ENCODE results near the gene HIVEP3.

Gene HIVEP3

GRCh38 chr1:41733021-41733420 lies 185.7 kb downstream of the HIVEP3 start:
- H3K9ac ChIP-seq (ENCODE audit: low read depth, low read length, poor library complexity, severe bottlenecking): no peak overlapping the region
- H4K20me1 ChIP-seq (ENCODE audit: insufficient read depth, low read length, poor library complexity, severe bottlenecking): no peaks in the 10 kb centered on the region
- peaks cover 10% of the 10 kb centered on the region for H3K4me1 ChIP-seq (ENCODE audit: insufficient read depth, low read length, poor library complexity, severe bottlenecking)

GRCh38 chr1:41731516-41732030 lies 187.1 kb downstream of the HIVEP3 start:
- Histone ChIP-seq H3K9me2 (replicated peaks; ENCODE audit: low read depth, low read length) (no peaks in the 10 kb centered on the region), H4K20me1 (ENCODE audit: insufficient read depth, low read length, poor library complexity, severe bottlenecking) (no peaks in the 10 kb centered on the region), H3K4me2 (ENCODE audit: low read depth, low read length, poor library complexity, severe bottlenecking) (no peak overlapping the region), H3K4me3 (ENCODE audit: low read length, poor library complexity, severe bottlenecking) (no peak overlapping the region), H3K9me3 (ENCODE audit: insufficient read depth, low read depth, low read length) (no peaks in the 10 kb centered on the region), H3K9ac (ENCODE audit: low read depth, low read length, poor library complexity, severe bottlenecking) (no peak overlapping the region), H2AFZ (ENCODE audit: low read length) (no peak overlapping the region), H3K79me2 (ENCODE audit: insufficient read depth, low read length) (no peaks in the 10 kb centered on the region), H3K36me3 (ENCODE audit: insufficient read depth, low read length) (no peaks in the 10 kb centered on the region), H3K4me1 (ENCODE audit: insufficient read depth, low read length, poor library complexity, severe bottlenecking) (peaks cover 22% of the 10 kb centered on the region), H3F3A (ENCODE audit: low read depth) (no peaks in the 10 kb centered on the region), H3K27me3 (ENCODE audit: insufficient read depth, low read length, poor library complexity, severe bottlenecking) (no peaks in the 10 kb centered on the region)
- no peak for TF ChIP-seq CTCF (conservative IDR thresholded peaks at IDR 0.05; ENCODE audit: low read length)
- TF ChIP-seq EZH2phosphoT487 (IDR thresholded peaks at IDR 0.05; ENCODE audit: borderline replicate concordance): no peak

More at GRCh38 chr1:41733021-41733420, 185.7 kb downstream of the HIVEP3 start:
- no peaks in the 10 kb centered on the region for H3K36me3 ChIP-seq (ENCODE audit: insufficient read depth, low read length)
- H2AFZ ChIP-seq (ENCODE audit: low read length): no peak overlapping the region
- no peaks in the 10 kb centered on the region for H3K9me2 ChIP-seq (replicated peaks; ENCODE audit: low read depth, low read length)
- no peak overlapping the region for H3K4me3 ChIP-seq (ENCODE audit: low read length, poor library complexity, severe bottlenecking)
- no peak overlapping the region for H3K4me2 ChIP-seq (ENCODE audit: low read depth, low read length, poor library complexity, severe bottlenecking)
- H3K9me3 ChIP-seq (ENCODE audit: insufficient read depth, low read depth, low read length): no peaks in the 10 kb centered on the region
- H3K27me3 ChIP-seq (ENCODE audit: insufficient read depth, low read length, poor library complexity, severe bottlenecking): no peaks in the 10 kb centered on the region
- H3K79me2 ChIP-seq (ENCODE audit: insufficient read depth, low read length): no peaks in the 10 kb centered on the region
- no peaks in the 10 kb centered on the region for H3F3A ChIP-seq (ENCODE audit: low read depth)
- TF ChIP-seq EZH2phosphoT487 (IDR thresholded peaks at IDR 0.05; ENCODE audit: borderline replicate concordance) (no peak), CTCF (conservative IDR thresholded peaks at IDR 0.05; ENCODE audit: low read length) (no peak)

- Histone ChIP-seq H3K4me1 (ENCODE audit: insufficient read depth, low read length, poor library complexity, severe bottlenecking) (peaks cover 27% of the 10 kb centered on the region), H3K9me3 (ENCODE audit: insufficient read depth, low read depth, low read length) (no peaks in the 10 kb centered on the region), H3K36me3 (ENCODE audit: insufficient read depth, low read length) (no peaks in the 10 kb centered on the region), H3K4me3 (ENCODE audit: low read length, poor library complexity, severe bottlenecking) (no peak overlapping the region), H2AFZ (ENCODE audit: low read length) (no peak overlapping the region), H3K27me3 (ENCODE audit: insufficient read depth, low read length, poor library complexity, severe bottlenecking) (no peaks in the 10 kb centered on the region), H3K79me2 (ENCODE audit: insufficient read depth, low read length) (no peaks in the 10 kb centered on the region), H3K9ac (ENCODE audit: low read depth, low read length, poor library complexity, severe bottlenecking) (no peak overlapping the region), H3K9me2 (replicated peaks; ENCODE audit: low read depth, low read length) (no peaks in the 10 kb centered on the region), H3F3A (ENCODE audit: low read depth) (no peaks in the 10 kb centered on the region), H4K20me1 (ENCODE audit: insufficient read depth, low read length, poor library complexity, severe bottlenecking) (no peaks in the 10 kb centered on the region), H3K4me2 (ENCODE audit: low read depth, low read length, poor library complexity, severe bottlenecking) (no peak overlapping the region)
- TF ChIP-seq EZH2phosphoT487 (IDR thresholded peaks at IDR 0.05; ENCODE audit: borderline replicate concordance) (no peak), CTCF (conservative IDR thresholded peaks at IDR 0.05; ENCODE audit: low read length) (no peak)
Observed at GRCh38 chr1:41730806-41731205, 187.9 kb downstream of the HIVEP3 start.

All from Loucy (cell line).